ENCODE results near the gene VWA3B.

Gene VWA3B

DNA sequence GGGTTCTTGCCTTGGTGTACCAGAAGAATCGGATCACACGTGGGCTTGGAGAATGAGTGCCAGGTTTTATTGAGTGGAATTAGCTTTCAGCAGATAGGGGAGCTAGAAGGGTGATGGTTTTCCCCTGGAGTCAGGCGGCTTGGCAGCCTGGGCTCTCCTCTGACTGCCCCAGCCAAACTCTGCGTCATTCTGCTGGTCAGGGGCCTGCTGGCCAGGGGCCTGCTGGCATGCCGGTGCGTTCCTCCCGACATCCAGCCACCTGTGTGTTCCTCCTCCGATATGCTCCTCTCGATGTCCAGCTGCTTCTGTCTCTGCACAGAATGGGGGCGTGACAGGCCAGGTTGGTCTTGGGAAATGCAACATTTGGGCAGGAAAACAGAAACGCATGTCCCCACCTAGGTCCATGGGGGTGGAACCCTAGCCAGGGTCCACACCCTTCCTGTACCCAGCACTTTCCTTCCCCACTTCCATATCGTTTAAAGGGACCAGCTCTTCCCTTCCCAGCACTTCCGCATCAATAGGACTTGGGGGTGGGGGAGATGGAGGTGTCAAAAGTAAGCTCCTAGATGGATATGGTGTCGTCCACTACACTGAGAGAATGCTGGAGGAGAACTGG lies 85.3 kb downstream of the VWA3B start:
- DNase-seq = no peak

GRCh38 chr2:98172951-98173350 lies 86.0 kb downstream of the VWA3B start:
- DNase-seq = peak in 6 of 56 donors; percentile 8 to 49 (median 26)

DNA sequence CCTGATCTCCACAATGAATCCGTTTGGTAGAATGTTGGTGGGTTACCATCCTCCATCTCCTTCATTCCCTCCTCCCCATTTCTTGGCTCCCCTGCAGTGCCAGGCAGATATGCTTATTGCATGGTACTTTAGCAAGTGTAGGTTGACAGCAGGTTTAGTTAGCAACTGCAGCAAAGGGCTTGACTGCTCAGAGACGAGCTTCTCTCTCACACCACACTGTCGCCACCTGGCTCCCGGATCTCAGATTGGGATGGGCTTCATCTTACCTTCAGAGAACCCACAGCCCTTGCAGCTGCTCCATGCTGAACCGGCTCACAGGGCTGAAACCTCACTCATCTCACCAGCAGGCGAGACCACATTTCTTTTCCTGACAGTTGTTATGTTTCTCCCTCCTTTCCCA lies 88.8 kb downstream of the VWA3B start:
- no peak for DNase-seq

DNA sequence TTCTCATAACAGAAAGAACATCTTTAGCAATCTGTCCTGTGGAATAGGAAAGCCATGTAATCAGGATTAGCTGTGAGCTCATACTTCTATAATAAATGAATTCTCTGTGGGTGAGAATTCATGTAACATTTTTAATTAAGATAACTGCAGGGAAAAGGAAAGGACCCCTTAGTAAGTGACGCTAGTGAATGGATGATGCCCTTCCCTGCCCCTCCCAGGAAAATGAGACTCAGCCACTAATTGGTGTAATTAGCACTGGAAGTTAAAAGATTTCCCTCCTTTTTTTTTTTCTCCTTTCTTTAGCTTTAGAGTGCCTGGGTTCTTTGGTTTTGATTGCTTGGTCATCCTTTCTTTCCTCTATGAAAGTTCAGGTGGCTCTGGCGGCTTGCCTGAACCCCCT lies 90.3 kb downstream of the VWA3B start:
- DNase-seq = no peak

DNA sequence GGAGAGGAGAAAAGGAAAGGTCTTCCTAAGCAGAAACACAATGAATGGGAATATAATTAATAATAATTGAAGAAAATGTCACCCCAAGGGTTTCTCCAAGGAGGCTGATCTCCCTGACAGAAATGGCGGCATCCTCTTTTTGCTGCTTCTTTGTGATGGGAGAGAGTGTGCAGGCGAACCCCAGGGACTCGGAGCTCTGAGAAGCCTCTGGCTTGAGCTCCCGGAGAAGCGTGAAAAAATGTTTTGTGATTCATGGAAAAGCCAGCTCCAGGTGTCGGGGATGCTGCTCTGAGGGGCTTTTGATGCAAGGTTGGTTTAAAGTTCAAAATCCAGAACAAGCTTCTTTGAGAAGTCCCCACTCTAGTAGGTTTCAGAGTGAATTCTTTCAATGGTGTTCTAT lies 91.0 kb downstream of the VWA3B start:
- no peak for DNase-seq

DNA sequence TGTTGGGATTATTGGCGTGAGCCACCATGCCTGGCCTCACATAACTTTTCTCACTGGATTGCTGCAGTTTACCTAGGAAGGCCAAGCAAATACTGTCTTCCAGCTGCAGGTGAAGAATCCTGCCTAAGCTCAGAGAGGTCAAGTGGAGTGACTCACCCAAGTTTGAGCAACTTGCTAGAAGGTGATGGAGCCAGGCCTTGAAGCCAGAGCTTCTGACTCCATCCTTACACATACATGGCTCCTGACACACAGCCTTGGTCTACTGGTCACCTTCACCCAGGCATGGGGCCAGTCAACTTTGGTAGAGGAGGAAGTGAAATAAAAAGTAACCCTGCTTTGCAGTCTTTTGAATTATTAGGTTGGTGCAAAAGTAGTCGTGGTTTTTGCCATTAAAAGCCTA lies 93.5 kb downstream of the VWA3B start:
- DNase-seq = no peak

GRCh38 chr2:98181346-98181745 lies 94.4 kb downstream of the VWA3B start:
- no peak for DNase-seq

DNA sequence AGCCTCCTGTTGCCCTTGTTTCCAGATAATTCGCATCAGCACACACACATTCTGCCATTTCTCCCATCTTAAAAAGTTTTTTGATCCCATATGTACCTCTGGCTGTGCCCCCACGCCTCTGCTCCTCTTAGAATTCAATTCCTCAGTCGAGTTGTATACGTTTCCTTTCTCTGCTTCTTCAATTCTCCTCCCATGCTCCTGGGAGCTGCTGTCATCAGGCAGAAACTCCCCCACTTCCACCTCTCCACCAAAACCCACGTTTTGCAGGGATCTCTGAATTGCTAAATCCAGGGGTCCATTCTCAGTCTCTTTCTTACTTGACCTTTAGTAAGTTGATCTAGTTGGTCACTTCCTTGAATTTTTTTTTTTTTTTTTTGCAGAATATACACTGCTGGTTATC lies 98.8 kb downstream of the VWA3B start:
- DNase-seq = no peak

DNA sequence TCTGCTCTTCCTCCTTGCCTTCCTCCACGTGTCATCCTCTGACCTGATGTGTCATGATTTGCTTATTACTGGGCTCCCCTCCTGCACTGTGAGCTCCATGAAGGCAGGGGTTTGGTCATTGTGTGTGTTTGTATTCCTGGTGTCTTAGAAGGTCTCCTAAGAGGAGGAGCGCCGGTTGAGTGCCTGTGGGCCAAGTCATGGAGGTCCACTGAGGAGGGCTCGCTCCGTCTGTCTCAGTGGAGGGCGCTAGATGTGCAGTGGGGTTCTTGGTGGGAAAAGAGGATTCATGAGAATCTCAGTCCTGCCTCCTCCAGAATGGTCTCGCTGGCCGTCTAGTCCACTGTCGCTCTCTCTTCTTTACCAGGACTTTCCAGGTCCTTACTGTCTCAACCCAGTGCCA lies 100.2 kb downstream of the VWA3B start:
- no peak for DNase-seq

- no peak for DNase-seq
Observed at GRCh38 chr2:98188351-98189046, 101.5 kb downstream of the VWA3B start.

DNA sequence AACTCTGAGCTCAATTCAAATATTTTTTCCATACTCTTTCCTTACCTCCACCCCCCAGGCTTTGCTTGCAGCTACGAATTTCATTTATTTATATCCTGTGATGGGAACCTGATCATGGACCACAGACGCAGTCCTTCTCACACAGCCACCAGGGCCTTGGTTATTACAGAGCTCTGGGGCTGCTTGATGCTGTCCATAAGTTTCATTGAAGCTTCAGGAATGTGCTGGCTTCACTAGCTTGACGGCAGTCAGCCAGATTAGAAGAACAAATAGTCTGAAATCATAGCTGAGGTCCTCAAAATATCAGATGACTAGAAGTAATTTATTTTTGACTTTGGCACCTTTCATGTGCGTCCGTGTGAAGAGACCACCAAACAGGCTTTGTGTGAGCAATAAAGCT lies 104.9 kb downstream of the VWA3B start:
- DNase-seq = no peak

- DNase-seq = no peak
Observed at GRCh38 chr2:98201576-98201975, 114.6 kb downstream of the VWA3B start.

- no peak for DNase-seq
Observed at GRCh38 chr2:98205889-98206288, 118.9 kb downstream of the VWA3B start.

DNA sequence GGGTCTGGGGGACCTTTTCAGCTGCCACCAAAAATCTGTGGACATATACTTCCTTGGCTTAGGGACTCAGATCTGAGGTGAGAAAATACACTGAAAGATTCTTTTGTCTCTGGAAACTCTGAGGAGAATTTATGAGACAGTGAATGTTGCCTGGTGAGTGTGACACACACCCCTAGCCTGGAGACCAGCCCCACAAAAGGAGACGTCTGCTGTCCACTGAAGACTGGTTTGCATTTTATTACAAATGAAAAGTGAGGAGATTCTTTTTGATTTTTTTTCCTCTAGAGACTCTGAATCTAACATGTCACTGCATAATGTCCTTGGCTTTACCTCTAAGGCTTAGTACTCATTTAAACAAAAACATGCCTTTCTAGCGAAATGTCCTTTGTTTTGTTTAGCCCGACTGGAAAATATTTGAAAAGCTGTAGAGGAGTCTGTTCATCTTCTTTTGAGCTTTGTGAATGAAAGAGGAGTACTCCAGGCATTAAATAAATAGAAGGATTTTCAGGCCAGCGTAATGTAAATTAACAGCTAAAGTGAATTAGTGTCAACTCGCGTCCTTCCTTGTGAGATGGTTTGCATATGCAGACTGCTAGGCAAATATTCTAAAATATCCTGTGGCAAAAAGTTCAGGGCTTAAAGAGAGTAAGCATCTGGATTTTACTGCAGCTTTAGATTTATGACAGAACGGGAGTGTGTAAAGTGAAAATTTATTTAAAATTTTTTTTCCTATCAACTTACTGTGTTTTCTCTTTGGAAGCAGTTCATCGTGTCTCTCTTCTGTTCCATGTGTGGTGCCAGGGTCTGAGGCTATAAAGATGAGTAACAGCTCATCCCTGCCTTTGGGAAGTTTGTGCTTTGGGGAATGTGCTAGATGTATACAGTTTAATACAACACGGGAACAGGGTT lies 125.4 kb downstream of the VWA3B start:
- DNase-seq = no peak

DNA sequence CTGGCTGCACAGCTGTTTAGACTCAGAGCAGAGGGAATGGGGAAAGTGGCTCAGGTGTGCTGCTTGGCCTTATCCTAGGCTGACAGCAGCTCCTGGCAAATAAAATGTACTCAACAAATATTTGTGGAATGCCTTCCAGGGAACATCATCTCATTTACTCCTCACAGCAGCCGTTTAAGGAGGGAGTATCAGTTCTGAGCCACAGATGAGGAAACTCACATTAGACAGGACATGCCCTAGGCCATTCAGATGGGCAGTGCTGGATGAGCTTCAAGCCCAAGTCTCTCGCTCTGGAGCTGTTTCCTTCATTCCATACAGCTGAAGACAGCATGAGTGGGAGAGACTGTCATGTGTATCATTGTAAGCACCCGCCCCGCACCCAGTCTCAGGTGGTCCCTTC lies 129.6 kb downstream of the VWA3B start:
- no peak for DNase-seq

- DNase-seq = no peak
Observed at GRCh38 chr2:98219152-98219551, 132.2 kb downstream of the VWA3B start.

DNA sequence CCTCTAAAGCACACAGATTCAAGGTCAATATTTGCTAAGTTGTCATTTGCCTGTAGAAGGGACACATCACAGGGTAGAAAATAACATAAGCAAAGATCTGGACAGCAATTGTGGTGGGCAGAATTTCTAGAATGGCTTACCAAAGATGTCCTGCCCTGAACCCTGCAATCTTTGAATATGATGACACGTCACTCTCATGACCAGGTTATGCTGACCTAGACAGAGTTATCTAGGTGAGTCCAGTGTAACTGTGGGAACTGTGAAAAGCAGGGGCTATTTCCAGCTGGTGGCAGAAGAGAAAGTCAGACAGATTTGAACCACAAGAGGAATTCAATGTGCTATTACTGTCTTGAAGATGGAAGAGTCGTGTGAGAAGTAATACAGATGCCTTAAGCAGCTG lies 147.0 kb downstream of the VWA3B start:
- no peak for DNase-seq

- DNase-seq = no peak
Observed at GRCh38 chr2:98234776-98235175, 147.8 kb downstream of the VWA3B start.

DNA sequence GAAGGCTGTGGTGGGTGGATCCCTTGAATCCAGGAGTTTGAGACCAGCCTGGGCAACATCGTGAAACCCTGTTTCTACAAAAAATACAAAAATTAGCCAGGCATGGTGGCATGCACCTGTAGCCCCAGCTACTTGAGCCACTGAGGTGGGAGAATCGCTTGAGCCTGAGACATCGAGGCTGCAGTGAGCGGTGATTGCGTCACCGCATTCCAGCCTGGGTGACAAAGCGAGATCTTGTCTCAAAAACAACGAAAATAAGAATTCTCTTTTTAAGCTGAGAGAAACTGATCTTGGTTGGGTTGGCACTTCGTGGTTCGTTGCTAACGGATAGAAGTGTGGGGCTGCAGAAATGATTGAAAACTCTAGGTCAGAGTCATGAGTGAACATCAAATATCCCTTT lies 150.0 kb downstream of the VWA3B start:
- no peak for DNase-seq

DNA sequence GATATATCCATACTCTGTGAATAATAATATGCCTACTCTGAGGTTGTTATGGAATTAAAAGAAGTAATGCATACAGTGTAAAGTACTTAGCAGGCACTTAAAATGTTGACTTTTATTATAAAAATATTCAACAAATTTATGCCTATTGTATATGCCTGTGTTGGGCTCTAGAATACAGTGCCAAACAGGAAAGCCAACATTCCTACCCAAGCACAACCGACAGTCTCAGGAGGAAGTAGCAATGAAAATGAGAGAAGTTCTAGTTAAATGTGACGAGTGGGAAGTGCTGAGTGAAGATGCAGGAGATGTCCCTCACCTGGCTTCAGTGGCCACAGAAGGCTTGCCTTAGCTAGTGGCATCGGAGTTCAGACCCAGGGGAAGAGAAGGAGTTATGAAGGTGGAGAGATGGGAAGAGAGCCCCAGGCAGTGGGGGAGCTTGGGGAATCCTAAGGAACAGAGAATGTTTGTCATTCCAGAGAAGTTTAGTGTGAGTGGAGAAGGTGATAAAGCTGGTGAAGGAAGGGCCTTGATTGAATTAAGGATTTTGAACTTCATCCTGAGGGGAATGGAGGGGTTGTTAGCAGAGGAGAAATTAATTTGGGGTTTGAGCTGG lies 153.9 kb downstream of the VWA3B start:
- DNase-seq = no peak

GRCh38 chr2:98241592-98241991 lies 154.6 kb downstream of the VWA3B start:
- DNase-seq = peak in 2 of 56 donors; percentile 3 to 5

DNA sequence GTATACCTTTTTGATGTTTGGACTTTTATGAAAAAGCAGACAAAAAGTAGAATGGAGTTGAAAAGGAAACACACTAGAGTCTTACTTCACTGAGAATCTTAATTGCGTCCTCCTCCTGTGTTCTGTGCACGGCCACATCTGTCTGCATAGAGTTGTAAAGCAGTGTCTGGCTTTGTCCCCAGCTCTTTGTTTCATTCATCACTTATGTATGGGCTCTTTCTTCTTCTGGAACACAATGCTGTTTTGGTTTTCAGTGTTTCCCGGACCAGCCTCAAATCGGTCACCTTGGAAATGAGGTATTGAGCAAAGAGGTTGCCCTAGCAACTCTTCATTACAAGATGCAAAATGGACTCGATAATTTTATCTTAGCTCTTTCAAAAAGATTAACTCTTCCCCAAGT lies 155.0 kb downstream of the VWA3B start:
- peak in 35 of 56 donors; percentile 10 to 78 (median 41) for DNase-seq

Data from amygdala (tissue), 56 donors.